HTERT RPE-1 (cell line): ENCODE results near the gene APMAP.

Source experiments
- in situ Hi-C: fragments of 300-500 bp; cut with MboI; formaldehyde crosslinking; loops from 4 replicates; pipeline ENCODE4 v1.14.3; 2020; ENCODE audit warnings: low sequenced_read_pairs

Gene APMAP

DNA sequence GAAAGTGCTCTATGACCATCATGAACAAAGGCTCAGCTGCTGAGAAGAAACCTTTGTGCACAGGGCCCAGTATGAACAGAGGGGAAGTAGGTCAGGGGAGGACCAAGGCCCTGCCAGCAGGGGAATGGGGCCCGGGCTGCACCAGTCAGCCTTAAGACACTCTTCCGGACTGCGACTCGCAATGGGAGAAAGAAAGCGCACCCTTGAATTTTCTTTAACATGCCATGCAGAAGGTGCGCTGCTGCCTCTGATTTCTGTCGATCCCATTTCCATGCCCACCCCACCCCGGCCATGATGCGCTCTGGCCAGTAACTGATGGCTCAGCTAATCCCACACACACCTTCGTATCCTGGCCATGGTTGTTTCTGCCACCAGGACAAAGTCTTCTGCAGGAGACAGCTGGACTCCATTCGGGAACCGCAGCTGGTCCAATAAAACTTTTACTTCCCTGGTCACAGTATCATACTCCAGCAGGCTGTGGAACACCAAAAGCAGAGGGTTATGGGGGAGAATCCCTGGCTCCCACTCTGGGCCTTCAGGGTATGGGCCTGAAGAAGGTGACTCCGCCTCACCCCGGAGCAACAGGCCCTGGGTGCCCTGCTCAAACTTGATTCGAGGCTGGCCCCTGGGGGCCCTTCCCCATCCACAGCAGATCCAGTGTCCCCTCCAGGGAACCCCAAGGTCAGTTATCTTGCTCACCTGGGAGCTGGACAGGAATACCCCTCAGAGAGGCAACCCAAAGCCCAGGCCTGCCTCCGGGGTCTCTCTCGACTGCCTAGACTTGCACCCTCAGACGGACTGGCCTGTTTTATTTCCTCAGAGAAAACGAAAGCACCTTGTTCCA lies 23.1 kb downstream of the APMAP start:
- in situ Hi-C loops, result no loop called here

GRCh38 chr20:24968278-24968800 lies 24.2 kb downstream of the APMAP start:
- in situ Hi-C loops, result no loop called here

GRCh38 chr20:24966317-24967012 lies 26.1 kb downstream of the APMAP start:
- in situ Hi-C loops, result no loop called here

GRCh38 chr20:24965065-24965919 lies 27.3 kb downstream of the APMAP start:
- in situ Hi-C loops, result no loop called here

DNA sequence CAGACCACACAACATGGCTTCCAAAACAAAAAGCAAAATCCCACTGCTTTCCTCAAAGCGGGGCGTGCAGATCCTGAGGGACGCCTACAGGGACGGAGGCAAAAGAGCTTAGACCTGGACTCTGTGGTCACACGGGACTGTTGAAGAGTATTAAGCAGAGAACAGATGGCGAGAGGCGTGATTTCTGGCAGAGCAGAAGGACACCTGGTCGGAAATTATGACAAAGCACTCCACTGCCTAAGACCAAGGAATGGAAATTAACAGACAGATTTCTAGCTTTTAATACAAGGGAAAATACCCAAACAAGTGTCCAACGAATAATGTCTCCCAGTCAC lies 28.1 kb downstream of the APMAP start:
- in situ Hi-C loops, result no loop called here

GRCh38 chr20:24963672-24964505 lies 28.7 kb downstream of the APMAP start:
- in situ Hi-C loops, result no loop called here

- in situ Hi-C loops, result no loop called here
Measured at GRCh38 chr20:24962510-24962909, 30.0 kb downstream of the APMAP start.

GRCh38 chr20:24962182-24962492 lies 30.4 kb downstream of the APMAP start:
- in situ Hi-C loops, result no loop called here

DNA sequence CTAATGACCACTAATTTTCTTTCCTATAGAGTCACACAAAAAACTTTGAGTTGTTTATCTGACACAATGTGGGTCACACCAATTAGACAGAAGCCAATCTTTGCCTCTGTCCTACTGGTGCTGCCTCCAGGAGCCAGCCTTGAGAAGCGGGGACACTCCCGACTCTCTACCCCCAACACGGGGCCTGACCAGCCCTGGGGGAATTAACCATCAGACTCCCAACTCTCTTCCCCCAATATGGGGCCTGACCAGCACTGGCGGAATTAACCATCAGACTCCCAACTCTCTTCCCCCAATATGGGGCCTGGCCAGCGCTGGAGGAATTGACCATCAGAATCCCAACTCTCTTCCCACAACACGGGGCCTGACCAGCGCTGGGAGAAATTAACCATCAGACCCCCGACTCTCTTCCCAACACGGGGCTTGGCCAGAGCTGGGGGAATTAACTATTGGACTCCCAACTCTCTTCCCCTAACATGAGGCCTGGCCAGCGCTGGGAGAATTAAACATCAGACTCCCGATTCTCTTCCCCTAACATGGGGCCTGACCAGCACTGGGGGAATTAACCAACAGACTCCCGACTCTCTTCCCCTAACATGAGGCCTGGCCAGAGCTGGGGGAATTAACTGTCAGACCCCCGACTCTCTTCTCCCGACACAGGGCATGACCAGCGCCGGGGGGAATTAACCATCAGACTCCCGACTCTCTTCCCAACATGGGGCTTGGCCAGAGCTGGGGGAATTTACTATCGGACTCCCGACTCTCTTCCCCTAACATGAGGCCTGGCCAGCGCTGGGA lies 31.0 kb downstream of the APMAP start:
- in situ Hi-C loops, result no loop called here

DNA sequence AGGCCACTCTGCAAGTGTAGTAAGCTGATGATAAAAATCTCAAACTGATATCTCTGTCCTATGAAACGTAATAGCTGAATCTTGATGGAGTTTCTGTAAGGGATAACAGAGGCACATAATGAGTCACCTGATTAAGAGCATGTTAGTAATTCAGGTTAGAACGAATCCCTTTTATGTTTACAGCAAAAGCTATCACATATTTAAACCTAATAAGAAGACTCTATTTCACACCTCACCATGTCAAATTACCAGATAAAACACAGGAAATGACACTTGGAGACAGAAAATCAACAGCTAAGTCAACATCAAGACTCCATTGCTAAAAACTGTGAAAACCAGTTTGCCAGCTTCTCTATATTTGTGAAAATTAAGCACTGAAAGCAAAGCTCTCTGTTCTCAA lies 31.7 kb downstream of the APMAP start:
- in situ Hi-C loops, result no loop called here

GRCh38 chr20:24960302-24960801 lies 32.2 kb downstream of the APMAP start:
- in situ Hi-C loops, result no loop called here

- in situ Hi-C loops, result no loop called here
Measured at GRCh38 chr20:24959591-24960301, 32.8 kb downstream of the APMAP start.

DNA sequence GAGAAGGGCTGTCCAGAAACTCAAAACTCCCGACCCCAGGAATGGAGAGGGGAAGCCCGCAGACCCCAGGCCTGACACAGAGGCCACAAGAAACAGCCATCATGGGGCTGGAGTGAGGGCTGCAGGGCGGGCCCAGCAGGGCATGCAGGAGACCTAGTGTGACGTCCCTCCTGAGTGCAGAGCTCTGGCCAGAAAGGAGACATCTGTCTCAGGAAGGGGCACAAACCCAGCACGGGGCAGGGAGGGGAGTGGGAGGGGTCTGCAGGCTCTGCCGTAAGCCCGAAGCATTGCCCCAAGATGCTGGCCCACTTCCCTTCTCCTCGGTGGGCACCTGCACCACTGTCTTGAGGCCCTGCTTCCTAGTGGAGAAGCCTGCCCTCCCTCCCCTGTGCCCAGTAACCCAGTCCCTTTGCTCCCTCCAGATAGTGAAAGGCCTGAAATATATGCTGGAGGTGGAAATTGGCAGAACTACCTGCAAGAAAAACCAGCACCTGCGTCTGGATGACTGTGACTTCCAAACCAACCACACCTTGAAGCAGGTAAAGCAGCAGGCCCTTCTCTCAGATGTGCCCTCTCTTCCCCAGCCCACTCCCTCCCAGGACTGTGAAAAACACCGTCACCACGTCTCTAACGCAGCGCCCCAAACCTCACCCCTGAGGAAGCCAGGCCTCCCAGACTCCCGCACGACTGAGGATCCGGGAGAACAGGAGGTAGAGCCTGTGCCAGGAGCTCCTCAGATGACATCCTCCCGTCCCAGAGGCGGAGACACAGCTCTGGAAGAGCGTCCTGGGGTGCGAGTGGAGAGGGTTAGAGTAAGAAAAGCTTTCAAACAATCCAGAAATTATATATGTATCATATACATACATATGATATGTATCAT lies 33.8 kb downstream of the APMAP start:
- in situ Hi-C loops, result no loop called here

- in situ Hi-C loops, result no loop called here
Measured at GRCh38 chr20:24957326-24958016, 35.1 kb downstream of the APMAP start.

DNA sequence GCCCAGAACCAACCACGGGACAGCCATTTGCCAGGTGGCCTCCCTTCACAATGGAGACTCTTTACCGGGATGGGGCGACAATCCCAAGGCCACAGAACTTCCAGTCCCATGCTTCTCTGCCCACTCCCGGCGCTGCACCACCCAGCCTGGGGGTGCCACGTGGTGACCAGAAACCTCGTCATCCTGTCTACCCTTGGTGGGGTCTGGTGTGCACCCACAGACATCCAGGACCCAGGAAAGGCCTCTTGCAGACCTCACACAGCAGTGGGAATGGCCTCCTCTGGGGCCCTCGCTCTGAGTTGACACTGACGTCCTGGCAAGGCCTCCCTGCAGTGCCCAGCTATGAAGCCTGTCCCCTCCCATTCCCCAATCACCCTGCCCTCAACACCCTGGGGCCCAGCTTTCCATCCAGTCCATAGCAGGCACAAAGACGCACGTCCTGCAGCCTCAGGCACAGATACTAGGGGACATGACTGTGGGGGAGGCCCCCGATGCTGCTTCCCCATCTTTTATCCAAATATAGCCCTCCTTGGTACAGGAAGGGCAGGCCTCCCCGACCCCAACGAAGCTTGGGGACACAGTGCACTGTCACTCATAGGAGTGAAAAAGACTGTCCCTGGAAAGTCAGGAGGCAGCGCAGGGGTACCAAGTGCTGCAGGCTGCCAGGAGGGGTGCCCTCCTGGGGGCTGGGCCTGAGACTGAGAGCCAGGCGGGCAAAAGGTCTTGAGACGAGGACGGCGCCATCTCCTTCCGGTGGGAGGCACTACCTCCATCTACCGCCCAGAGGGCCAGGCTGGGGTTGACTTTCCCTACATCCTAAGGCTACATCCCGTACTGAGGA lies 36.3 kb downstream of the APMAP start:
- in situ Hi-C loops, result no loop called here

GRCh38 chr20:24955045-24955444 lies 37.5 kb downstream of the APMAP start:
- in situ Hi-C loops, result no loop called here

- in situ Hi-C loops, result no loop called here
Measured at GRCh38 chr20:24954566-24954965, 38.0 kb downstream of the APMAP start.
